Stimulated activated CD4-positive, alpha-beta T cell treated with anti-CD3 and anti-CD28 coated beads, Interleukin-1b, Interleukin-23, amount 100 ng/mL, for 24 hours (primary cell): ENCODE data around the gene FAM216A.
"Not testable (repeated sequence)": the region's sequence is repeated elsewhere in the genome, so short reads cannot be mapped to it uniquely, and the experiment has no call there.

Experiments
- DNase-seq, 4 experiments: peaks; one replicate each; pipeline ENCODE4 v3.0.0-alpha.2; 2020; ENCODE audit warnings: low read depth in 4 of 4, low spot score in 1 of 4

Gene FAM216A

DNA sequence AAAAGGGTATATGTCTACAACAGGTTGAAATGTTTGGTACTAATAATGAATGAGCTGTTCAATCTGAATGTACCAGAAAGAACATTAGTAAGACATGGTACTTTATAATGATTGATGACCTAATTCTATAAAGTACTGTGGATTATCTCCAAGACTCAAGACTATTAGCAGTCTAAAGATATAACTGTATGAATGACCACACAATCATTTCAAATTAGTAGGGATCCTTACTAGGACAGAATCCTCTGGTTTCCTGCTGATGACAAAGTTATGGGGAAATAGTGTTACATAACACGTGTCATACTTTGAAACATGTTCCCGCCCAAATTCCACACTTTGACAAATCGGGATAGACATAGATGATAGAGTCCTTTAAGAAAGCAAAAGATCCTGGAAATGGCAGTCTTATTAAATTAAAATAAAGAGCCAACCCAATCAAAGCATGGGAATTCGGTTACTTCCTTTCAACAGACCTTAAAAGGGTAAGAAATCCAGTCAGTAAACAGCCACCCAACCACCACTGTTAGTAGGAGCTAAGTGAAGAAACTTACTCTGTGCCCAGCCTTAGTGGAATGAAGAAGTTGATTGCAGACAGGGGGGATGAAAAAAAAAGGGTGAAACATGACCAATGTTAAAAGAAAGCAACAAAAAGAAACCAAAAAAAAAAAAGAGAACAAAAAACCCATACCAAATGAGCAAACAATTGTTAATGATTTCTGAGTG, 30.5 kb downstream of the FAM216A start:
- no peak for DNase-seq

DNA sequence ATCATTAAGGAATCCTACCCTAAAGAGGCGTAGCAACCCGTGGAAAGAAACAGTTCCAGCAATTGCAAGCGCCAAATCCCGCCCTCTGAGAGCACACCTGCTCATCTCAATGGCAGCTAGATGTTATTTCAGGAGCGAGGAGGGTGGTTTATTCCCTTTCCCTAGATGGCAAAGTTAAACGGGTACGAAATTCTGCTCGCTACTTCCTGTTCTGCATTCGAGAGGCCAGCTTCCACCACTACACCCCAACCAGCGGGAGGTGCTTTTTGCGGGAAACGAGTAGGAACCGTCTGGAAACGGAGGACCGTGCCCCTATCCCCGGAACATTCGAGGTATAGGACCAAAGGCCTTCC, 32.7 kb downstream of the FAM216A start:
- peak in 2 of 4 experiments; percentile 6 to 15 for DNase-seq

DNA sequence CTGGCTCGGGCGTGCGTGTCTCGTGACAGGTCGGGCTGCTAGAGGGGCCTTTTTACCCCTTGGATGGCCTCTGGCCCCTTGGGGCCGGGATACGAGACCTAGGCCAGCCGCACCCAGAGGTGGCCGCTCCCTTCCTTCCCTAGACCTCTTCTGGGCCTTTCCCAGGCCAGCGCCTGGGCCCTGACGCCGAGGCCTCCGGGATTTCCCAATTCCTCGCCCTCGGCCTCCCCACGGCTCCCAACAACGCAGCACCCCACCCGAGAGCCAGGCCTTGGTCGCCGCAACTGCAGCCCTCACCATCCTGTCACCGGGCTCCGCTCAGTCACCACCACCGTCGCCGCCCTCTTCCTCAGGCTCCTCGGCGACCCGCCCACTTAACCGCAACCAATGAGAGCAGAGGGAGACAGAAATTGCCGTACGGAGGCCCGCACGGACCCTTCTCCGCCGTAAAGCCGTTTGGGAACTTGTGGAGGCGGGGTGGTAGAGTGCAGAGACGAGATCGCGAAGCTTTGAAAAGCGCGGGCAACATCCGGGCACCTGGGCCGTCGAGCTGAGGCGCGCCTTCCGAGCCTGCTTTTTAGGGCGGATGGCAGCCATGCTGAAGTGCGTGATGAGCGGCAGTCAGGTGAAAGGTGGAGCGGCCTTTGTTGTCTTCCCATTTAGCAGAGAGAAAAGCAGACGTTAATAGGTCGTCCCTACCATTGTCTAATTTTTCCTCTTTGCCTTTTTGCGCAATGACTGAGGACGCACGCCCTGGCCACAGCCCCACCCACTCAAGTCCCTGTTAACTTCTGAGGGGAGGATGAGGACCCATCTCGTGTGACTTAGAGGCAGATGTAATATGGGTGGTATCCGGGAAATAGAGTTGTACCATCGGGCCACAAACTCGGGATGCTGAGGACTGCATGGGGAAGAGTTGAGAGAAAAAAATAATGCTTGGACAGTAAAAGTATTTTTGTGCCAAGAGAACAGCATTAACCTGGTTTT, 33.4 kb downstream of the FAM216A start, which contains the start of the genes RAD9B and VPS29:
Gene RAD9B (plus strand): TSS at position 580 of the 987 bp plus-strand sequence. CDS start 7 bp downstream, at position 587.
Gene VPS29 (minus strand): TSS at position 360 of the 987 bp plus-strand sequence. CDS start 60 bp downstream, at position 300.
- DNase-seq: peak; percentile 92 to 98 (median 96)

DNA sequence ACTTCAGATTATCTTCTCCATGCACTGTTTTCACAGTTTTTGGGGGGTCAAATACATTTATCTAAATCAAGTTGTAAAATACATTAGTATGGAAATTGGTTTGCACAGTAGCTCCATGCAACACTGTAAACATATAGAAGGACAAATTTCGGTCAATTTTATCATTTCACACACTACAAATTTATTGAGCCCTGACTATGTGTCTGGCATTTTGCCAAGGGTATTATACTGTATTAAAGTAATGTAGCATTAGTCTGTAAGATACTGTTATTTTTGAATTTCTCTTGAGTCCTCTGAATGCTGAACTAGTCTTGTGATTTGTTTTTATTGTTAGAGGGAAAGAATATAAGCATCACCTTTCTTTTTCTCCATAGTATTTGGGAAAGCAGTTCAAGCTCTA, 34.8 kb downstream of the FAM216A start:
- DNase-seq: no peak

DNA sequence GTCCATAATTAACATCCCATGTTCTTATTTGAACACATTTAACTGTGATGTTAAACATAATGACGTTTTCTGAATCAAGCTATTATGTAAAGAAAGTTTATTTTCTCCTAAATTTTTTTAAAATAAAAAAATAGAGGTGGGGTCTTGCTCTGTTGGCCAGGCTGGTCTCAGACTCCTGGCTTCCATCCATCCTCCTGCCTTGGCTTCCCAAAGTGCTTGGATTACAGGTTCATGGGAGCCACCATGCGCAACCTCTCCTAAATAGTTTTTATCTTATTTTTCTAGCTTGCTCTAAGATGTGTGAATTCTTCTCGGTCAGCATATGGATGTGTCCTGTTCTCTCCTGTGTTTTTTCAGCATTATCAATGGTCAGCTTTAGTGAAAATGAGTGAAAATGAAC, 36.7 kb downstream of the FAM216A start:
- no peak for DNase-seq

DNA sequence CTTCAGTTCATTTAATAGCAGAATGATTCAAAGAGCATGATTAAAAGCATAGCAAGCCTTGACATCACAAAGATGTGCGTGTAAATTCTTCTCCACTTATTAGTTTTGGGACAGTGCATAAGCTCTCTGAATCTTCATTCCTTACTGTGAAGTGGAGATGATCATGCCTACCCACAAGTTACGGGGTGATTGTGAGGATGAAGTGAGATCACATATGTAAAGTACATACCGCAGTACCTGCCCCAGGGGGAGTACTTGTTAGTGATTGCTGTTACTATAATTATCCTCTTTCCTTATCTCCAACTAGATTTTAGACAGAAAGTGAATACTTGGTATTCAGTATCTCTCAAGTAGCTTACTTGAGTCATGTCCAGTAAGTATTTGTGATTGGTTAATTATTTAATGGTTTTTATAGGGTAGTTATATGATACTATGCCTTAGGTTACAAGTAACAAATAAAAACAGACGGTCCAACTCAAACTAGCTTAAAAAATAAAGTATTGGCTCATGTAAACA, 39.5 kb downstream of the FAM216A start:
- DNase-seq: no peak

DNA sequence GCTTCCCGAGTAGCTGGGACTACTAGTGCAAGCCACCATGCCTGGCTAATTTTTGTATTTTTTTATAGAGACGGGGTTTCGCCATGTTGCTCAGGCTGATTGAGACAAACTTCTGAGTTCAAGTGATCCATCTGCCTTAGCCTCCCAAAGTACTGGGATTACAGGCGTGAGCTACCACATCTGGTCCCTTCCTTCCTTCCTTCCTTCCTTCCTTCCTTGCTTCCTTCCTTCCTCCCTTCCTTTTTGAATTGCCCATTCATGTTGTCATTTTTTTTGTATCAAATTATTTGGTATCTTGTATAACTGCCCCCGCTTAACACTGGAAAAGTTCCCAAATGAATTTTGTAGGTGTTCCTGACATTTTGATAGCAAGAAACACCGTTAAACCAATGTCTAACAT, 45.2 kb downstream of the FAM216A start:
- DNase-seq: no peak

DNA sequence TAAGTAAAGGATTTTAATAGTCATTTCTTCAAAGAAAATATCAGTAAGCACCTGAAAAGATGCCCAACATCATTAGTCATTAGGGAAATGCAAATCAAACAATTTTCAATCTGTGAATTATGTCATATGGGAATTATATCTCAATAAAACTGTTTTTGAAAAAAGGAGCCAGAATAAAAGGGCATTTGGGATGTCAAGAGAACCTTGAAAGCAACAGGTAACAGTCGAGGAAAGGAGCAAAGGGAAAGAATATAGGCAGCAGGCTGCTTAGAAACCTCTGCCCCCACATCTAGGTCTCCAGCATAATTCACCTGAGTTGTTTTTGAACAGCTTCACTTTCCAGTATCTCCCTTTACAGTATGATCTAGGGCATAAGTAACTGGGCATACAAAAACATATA, 45.7 kb downstream of the FAM216A start:
- DNase-seq: no peak

DNA sequence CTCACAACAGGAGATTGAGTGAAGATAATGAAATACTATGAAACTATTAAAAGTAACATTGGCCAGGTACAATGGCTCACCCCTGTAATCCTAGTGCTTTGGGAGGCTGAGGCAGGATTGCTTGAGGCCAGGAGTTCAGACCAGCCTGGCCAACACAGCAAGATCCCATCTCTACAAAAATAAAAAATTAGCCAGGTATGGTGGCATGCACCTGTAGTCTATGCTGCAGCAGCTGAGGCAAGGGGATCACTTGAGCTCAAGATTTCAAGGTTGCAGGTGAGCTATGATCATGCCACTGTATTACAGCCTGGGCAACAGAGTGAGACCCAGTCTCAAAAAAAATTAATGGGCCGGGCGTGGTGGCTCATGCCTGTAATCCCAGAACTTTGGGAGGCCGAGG, 48.4 kb downstream of the FAM216A start:
- DNase-seq: no peak

DNA sequence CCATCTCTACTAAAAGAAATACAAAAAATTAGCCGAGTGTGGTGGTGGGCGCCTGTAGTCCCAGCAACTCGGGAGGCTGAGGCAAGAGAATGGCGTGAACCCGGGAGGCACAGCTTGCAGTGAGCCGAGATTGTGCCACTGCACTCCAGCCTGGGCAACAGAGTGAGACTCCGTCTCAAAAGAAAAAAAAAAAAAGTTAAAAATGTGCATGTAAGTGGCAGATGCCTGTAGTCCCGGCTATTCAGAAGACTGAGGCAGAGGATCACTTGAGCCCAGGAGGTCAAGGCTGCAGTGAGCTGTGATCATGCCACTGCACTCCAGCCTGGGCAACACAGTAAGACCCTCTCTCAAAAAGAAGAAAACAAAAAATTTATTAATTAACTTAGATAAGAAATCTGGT, 49.4 kb downstream of the FAM216A start:
- DNase-seq: not testable (repeated sequence)

DNA sequence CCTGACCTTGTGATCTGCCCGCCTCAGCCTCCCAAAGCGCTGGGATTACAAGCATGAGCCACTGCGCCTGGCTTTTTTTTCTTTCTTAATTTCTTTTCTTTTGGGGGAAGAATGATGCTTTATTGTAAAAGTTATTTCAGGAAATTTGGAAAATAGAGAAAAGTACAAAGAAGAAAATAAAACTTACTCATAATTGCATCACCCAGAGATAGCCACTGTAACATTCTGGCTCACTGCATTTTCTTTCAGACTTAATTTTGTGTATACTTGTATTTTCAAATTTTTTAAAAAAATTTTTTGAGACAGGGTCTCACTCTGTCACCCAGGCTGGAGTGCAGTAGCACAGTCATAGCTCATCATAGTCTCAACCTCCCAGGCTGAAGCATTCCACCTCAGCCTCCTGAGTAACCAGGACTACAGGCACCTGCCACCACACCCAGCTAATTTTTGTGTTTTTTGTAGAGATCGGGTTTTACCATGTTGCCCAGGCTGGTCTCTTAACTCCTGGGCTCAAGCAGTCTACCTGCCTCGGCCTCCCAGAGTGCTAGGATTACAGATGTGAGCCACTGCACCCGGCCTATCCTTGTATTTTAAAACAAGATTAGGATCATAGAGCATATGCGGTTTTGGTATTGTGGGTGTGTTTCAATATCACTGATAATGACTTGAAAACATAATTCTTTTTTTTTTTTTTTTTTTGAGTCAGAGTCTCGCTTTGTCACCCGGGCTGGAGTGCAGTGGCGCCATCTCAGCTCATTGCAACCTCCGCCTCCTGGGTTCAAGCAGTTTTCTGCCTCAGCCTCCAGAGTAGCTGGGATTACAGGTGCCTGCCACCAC, 52.4 kb downstream of the FAM216A start:
- DNase-seq: peak in 1 of 4 experiments; percentile 9

DNA sequence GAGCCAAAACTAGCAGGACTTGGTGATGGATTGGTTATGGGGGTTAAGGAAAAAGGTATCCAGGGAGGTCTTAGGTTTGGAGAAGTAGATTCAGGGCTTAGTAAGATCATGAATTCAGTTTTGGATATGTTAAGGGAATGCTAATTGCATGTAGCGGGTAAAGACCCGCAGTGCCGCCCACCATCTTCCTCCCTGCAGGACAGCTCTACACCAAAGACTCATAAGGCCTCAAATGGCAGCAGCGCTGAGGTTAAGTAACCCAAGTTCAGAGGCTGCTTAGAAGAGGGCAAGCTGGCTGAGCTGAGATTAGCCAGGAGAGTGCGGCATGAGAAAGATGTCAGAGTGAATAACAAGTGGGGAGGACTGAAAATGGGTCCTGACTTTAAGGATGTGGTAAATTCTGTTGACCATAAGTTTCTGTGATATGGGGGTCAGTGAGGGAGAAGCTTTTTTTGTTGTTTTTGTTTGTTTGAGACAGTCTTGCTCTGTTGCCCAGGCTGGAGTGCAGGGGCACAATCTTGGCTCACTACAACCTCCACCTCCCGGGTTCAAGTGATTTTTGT, 59.7 kb downstream of the FAM216A start:
- DNase-seq: no peak

DNA sequence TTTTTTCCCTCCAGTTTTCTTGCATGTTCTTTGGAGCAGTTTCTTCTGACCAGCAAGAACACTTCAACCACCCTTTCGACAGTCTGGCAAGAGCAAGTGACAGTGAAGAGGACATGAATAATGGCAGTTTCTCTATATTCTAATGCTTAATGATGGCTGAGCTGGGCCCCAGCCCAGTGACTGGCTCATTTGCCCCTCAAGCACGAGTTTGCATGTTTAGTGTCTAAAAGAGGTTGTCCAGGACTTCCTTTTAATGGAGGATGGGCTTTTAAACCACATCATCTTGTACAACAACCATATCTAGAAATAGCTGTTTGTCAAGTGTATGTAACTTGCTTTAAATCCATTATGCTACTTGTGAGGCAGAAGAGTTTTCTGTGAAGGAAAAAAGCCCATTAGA, 61.9 kb downstream of the FAM216A start:
- DNase-seq: no peak

DNA sequence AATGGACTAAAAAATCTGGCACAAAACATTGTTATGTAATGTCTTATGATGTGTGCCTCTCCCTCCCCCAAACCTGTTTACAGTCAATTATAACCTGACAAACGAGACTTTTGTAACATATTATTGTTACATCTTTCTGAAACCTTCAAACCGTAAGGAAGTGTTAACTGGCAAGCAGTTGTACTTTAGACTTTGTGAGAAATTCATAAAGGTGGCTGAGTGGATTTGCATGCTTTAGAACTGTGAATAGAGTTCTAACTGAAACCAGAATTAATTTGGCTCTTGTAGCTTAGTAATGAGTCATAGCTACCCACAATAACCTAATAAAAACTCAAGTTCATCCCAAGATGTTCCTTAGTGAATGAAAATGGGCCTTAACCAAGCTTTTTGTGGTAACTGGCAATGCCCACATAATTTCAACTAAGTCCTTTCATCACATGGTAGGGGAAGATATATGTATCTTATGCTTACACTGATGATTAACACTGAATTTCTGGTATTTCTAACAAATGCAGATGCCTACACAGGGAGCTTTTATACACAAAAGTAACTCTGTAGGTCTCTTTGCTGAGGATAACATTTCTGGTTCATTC, 63.2 kb downstream of the FAM216A start:
- DNase-seq: no peak

DNA sequence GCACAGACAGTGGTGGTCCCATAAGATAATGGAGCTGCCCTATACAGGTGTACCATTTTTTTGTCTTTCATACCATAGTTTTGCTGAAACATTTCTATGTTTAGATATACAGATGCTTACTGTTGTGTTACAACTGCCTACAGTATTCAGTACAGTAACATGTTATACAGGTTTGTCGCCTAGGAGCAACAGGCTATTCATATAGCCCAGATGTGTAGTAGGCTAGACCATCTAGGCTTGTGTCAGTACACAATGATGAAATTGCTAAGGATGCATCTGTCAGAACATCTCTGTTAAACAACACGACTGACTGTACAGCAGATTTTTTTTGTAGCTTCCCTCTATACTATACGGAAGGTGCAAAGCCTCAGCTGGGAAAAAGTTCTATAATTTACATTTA, 64.0 kb downstream of the FAM216A start:
- no peak for DNase-seq

DNA sequence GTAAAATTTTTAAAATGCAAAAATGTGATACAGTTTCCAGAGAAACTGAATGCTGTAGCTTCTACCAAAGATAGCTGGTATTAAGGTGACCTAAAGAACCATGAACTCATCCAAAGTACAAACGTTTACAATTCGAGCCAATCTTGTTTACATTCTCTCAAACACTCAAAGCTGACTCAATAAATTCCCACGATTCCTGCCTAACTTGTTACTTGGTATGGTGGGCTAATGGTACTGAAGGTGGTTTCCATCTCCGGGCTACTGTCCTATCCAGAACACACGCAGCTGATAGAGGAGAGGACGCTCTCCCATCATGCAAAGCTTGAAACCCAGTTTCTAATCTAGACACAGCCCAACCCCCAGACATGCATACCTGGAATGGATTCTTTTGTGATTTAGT, 65.0 kb downstream of the FAM216A start:
- no peak for DNase-seq

DNA sequence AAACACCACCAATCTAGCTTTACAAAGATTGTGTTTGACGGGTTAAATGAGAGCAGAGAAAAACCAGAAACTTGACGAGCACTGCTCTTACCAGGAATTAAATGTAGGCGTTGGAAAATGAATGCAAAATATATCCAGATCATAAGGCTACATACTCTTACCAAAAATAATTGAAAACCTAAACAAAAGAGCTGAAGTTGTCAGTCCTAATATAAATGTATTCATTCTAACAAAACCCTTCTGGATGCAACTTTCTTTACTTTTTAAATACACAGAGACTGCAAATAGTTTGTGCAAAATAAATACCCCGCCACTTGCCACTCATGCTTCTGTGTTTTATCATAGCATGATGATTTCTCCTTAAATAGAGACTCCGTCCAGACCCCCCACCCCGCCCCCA, 66.2 kb downstream of the FAM216A start:
- DNase-seq: no peak

DNA sequence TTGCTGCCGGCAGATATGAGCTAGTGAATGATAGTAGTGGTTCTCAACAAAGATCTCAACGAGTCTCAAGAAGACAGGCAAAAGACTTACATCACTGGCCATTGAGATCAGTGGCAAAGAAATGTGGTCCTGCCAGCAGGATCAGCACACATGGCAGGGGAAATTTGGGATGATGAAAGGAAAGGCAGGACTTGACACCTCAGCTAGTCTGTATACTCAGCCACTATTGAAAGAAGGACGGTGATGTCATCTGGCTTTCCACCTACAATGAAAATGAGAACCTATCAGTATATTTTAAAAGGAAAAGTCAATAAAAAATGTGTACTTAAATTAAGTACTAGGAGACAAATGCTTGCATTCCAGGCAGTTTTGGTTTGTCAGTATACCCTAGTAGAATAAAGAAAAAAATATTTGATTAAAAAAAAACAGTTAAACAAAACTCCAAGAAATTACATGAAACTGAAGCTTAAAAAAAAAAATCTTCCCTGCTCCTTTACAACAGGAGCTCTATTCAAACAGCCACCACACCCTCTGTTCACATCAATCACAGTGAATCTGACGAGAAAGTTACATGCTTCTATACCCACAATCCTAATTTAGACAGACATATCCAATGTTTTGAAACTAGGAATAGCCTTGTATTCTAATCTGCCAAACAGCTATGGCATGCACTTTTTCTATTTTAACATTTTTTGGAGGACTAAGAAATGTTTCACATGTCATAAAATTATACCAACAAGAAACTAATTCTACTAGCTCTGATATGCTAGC, 68.4 kb downstream of the FAM216A start:
- no peak for DNase-seq

DNA sequence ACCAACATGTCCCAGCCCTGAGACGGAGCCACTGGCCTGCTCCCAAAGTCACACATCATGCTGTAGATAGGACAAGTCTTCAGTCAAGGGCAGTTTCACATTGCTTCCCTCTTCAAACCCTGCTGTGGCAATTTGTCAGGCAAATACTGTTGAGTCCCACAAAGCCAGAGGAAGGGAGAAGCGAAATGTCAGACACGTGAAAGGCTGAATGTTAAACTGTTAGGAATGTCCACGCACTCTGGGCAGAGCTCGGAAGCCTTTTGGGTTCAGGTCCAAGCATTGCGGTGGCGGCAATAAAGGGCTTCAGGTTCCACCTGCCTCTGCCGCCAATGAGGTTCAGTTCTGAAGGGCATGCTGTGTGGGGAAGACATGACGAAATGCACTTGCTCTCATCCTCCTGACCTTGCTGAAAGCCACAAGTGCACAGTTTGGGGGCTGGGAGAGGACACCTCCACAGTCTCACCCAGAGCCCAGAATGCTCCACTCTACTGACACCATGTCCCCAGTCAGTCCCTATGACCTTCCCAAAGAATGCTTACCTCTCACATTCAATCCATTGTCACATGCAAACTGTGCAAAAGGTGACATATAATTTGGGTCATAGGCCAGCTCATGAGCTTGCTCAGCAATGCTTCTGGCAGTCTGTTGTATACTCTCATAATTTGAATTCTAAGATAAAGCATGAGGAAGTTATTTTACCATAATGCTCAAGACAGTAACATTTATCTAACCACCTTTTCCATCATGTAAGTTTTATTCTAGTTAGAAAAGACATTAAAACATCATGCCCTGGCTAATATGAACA, 69.2 kb downstream of the FAM216A start:
- no peak for DNase-seq
